ENCODE measurements around the gene KIAA1549. TPM values are rescaled to one million over a fixed set of nuclear protein-coding genes. Genes with fewer than 3 reads are reported as not detected.

The KIAA1549 gene
- total and polyA plus RNA-seq, 9 of the 15 experiments (the other 6 are each of a cell fraction or from before 2014, with no cell fraction given) = 0.01 to 0.29 (median 0.07) TPM

GRCh38 chr7:139016931-139017511, 35.8 kb upstream of the KIAA1549 start (continued):
- TF ChIP-seq JUND (IDR thresholded peaks at IDR 0.05; ENCODE audit: borderline replicate concordance, low read depth, low read length) (0 out of 2 replicates have a peak, but pooled peaks have one; percentile 28), JUND (tag; IDR thresholded peaks at IDR 0.05; ENCODE audit: borderline replicate concordance, low read depth, low read length) (no peak; the same call in 2 of the 3 replicates), ZNF143 (CRISPR knock-in tag; IDR thresholded peaks at IDR 0.05) (no peak), ZHX1 (conservative IDR thresholded peaks at IDR 0.05; ENCODE audit: low read length) (no peak), ZNF384 (IDR thresholded peaks at IDR 0.05; ENCODE audit: low read depth, low read length) (no peak), RFX1 (IDR thresholded peaks at IDR 0.05) (no peak), ZNF146 (CRISPR knock-in tag; IDR thresholded peaks at IDR 0.05; ENCODE audit: unreplicated experiment) (no peak), CBX1 (IDR thresholded peaks at IDR 0.05; ENCODE audit: low read depth) (no peak), THRAP3 (IDR thresholded peaks at IDR 0.05; ENCODE audit: borderline replicate concordance) (no peak), SMARCA5 (IDR thresholded peaks at IDR 0.05) (no peak), MLX (CRISPR knock-in tag; conservative IDR thresholded peaks at IDR 0.05) (no peak), HOMEZ (CRISPR knock-in tag; IDR thresholded peaks at IDR 0.05) (no peak), KLF13 (tag; IDR thresholded peaks at IDR 0.05; ENCODE audit: borderline replicate concordance, low read depth) (no peak), TCF7 (IDR thresholded peaks at IDR 0.05; ENCODE audit: borderline replicate concordance) (no peak), ZBTB2 (IDR thresholded peaks at IDR 0.05) (no peak)
